CD4-positive, alpha-beta T cell (primary cell): Measurements from ENCODE around the gene LCN1. TPM values are rescaled to one million over a fixed set of nuclear protein-coding genes. Genes with fewer than 3 reads are reported as not detected.

Experiments used
- ATAC-seq: fragments of 200-7000 bp; cut with Tn5 transposase; one replicate; pipeline ENCODE4 v1.10.0; 2022; ENCODE audit warnings: mild to moderate bottlenecking; ENCODE audit not compliant: poor library complexity
- CTCF ChIA-PET: fragments of 350-600 bp; sonication (Branson Sonifier 250); formaldehyde crosslinking; loops from one replicate; lab custom pipeline; 2021; ENCODE audit warnings: antibody characterized with exemption, inconsistent platforms; lab: Charles Lee
- POLR2A ChIA-PET: fragments of 350-600 bp; sonication (Branson Sonifier 250); formaldehyde crosslinking; loops from one replicate; lab custom pipeline; 2021; ENCODE audit warnings: antibody characterized with exemption, inconsistent platforms; lab: Charles Lee
- DNase-seq, 14 experiments: peaks; one replicate each; pipeline ENCODE4 v3.0.0-alpha.2; 2013 to 2020; ENCODE audit warnings: mixed read lengths in 2 of 14
- H3K27ac ChIP-seq, 2 donors: one replicate each; pipeline versions ENCODE4 v1.5.1 to v1.7.0; 2013; ENCODE audit warnings: low read length in 2 of 2, low read depth in 1 of 2, mild to moderate bottlenecking in 1 of 2
- H3K27me3 ChIP-seq, 2 experiments: 1 replicate in 1 of 2; 2 replicates in 1 of 2; pipeline versions ENCODE4 v1.6.1 to v1.7.0; 2013; ENCODE audit warnings: low read length in 2 of 2, control low read depth in 1 of 2, mild to moderate bottlenecking in 1 of 2, moderate library complexity in 1 of 2; ENCODE audit not compliant: insufficient read depth in 2 of 2, control insufficient read depth in 1 of 2
- H3K36me3 ChIP-seq: one replicate; pipeline ENCODE4 v1.6.1; 2013; ENCODE audit warnings: low read length, control low read depth; ENCODE audit not compliant: insufficient read depth
- H3K4me1 ChIP-seq: one replicate; pipeline ENCODE4 v1.6.1; 2013; ENCODE audit warnings: low read length, control low read depth; ENCODE audit not compliant: insufficient read depth
- H3K4me3 ChIP-seq: one replicate; pipeline ENCODE4 v1.5.1; 2013; ENCODE audit warnings: mild to moderate bottlenecking, low read length, moderate library complexity
- H3K9me3 ChIP-seq, 2 experiments: 1 replicate in 1 of 2; 2 replicates in 1 of 2; pipeline versions ENCODE4 v1.6.1 to v1.7.0; 2013; ENCODE audit warnings: low read length in 2 of 2, mild to moderate bottlenecking in 2 of 2, control low read depth in 1 of 2, moderate library complexity in 1 of 2; ENCODE audit not compliant: control insufficient read depth in 1 of 2, insufficient read depth in 1 of 2
- H3K27ac Mint-ChIP-seq: one replicate; pipeline ENCODE4 v1.8.0; 2020; ENCODE audit warnings: mixed read lengths
- H3K27me3 Mint-ChIP-seq: one replicate; pipeline ENCODE4 v1.8.0; 2021; ENCODE audit warnings: mixed read lengths
- H3K36me3 Mint-ChIP-seq: one replicate; pipeline ENCODE4 v1.8.0; 2021; ENCODE audit warnings: low read depth, mixed read lengths
- H3K4me1 Mint-ChIP-seq: one replicate; pipeline ENCODE4 v1.8.0; 2021; ENCODE audit warnings: low read depth, mixed read lengths
- H3K4me3 Mint-ChIP-seq: one replicate; pipeline ENCODE4 v1.8.0; 2020; ENCODE audit warnings: mild to moderate bottlenecking, mixed read lengths
- H3K9me3 Mint-ChIP-seq: one replicate; pipeline ENCODE4 v1.8.0; 2020; ENCODE audit warnings: mixed read lengths
- intact Hi-C, 2 experiments: fragments of 100-400 bp; cut with DNase I in 1 of 2; cut with micrococcal nuclease in 1 of 2; formaldehyde crosslinking; loops; one replicate each; pipeline versions ENCODE4 v1.15.1 to v1.9.0; 2023 to 2025; cut with DNase I, micrococcal nuclease
- total RNA-seq, 174 experiments: library from RNA in 2 of 174; stranded (reverse) in 2 of 174; gene quantifications; one replicate each; pipeline ENCODE4 v1.2.3 and lab custom pipeline; 2021 to 2026
- TF ChIP-seq, protein P1 (sequence below): fragments of 200-600 bp; IDR thresholded peaks from one replicate; pipeline ENCODE4 v1.8.0; 2022; ENCODE audit warnings: antibody characterized with exemption, mild to moderate bottlenecking

The LCN1 gene
- total RNA-seq, 2 experiments from 2014 or later = not detected

GRCh38 chr9:135530146-135530545 lies 8.9 kb downstream of the LCN1 start:
- H3K4me1 Mint-ChIP-seq = no peaks in the 10 kb centered on the region
- Histone ChIP-seq H3K4me3 (no peak overlapping the region), H3K36me3 (no peaks in the 10 kb centered on the region), H3K9me3 (peaks cover 0 to 10% of the 10 kb centered on the region in 2 experiments), H3K27ac (no peak overlapping the region), H3K27me3 (peaks cover 4 to 17% of the 10 kb centered on the region in 2 experiments), H3K4me1 (no peaks in the 10 kb centered on the region)
- DNase-seq = no peak
- no peak overlapping the region for H3K27ac Mint-ChIP-seq
- no peaks in the 10 kb centered on the region for H3K36me3 Mint-ChIP-seq
- ChIA-PET CTCF (no interaction called here), POLR2A (no interaction called here)
- H3K4me3 Mint-ChIP-seq = no peak overlapping the region
- no peaks in the 10 kb centered on the region for H3K9me3 Mint-ChIP-seq
- no peak for ATAC-seq
- peaks cover 30% of the 10 kb centered on the region for H3K27me3 Mint-ChIP-seq
- TF ChIP-seq, protein P1, sequence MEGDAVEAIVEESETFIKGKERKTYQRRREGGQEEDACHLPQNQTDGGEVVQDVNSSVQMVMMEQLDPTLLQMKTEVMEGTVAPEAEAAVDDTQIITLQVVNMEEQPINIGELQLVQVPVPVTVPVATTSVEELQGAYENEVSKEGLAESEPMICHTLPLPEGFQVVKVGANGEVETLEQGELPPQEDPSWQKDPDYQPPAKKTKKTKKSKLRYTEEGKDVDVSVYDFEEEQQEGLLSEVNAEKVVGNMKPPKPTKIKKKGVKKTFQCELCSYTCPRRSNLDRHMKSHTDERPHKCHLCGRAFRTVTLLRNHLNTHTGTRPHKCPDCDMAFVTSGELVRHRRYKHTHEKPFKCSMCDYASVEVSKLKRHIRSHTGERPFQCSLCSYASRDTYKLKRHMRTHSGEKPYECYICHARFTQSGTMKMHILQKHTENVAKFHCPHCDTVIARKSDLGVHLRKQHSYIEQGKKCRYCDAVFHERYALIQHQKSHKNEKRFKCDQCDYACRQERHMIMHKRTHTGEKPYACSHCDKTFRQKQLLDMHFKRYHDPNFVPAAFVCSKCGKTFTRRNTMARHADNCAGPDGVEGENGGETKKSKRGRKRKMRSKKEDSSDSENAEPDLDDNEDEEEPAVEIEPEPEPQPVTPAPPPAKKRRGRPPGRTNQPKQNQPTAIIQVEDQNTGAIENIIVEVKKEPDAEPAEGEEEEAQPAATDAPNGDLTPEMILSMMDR = no peak
- intact Hi-C loops = no loop called here

DNA sequence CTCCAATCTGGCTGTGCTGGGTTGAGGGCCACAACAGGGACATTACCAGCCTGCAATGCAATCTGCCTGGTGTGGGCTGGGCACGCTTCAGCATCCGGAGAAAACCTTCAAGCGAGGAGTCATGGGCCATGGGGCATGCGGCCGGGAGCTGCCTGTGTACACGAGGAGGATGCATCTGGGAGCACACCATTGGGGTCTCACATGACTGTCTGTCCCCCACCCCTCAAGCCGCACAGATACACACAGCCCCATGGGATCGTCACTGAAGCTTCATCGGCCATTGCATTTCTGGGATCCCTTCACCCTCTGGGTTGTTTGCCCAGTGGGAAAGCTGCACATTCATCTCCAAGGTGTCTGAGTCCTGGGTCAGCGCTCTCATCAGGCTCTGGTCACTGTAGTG lies 9.9 kb downstream of the LCN1 start:
- Mint-ChIP-seq H3K9me3 (no peaks in the 10 kb centered on the region), H3K36me3 (no peaks in the 10 kb centered on the region), H3K27me3 (peaks cover 30% of the 10 kb centered on the region), H3K4me1 (no peaks in the 10 kb centered on the region), H3K27ac (no peak overlapping the region), H3K4me3 (no peak overlapping the region)
- H3K4me3 ChIP-seq = no peak overlapping the region
- H3K4me1 ChIP-seq = no peaks in the 10 kb centered on the region
- POLR2A ChIA-PET = no interaction called here
- intact Hi-C loops = no loop called here
- no peak overlapping the region for H3K27ac ChIP-seq
- CTCF ChIA-PET = no interaction called here
- DNase-seq = no peak
- peaks cover 4 to 17% of the 10 kb centered on the region in 2 experiments for H3K27me3 ChIP-seq
- no peak for ATAC-seq
- H3K9me3 ChIP-seq = peaks cover 0 to 10% of the 10 kb centered on the region in 2 experiments
- no peaks in the 10 kb centered on the region for H3K36me3 ChIP-seq
- TF ChIP-seq, protein P1 = no peak

DNA sequence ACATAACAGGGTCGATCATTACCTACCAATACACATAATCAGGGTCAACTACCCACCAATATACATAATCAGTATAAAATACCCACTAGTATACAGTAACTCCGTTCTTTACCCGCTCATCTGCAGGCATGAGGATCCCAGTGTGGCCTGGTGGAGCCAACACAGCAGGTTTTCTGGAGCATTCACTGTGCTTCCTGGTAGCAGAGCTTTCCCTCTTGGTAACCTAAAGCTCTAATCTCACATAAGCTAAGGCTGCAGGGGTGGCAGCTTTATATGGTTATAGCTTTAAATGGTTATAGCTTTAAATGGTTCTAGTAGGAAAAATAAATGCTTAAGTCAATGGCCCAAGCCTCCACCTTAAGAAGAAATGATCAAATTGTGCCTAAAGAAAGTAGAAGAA lies 11.9 kb downstream of the LCN1 start:
- intact Hi-C loops = no loop called here
- H3K27me3 ChIP-seq = peaks cover 4 to 17% of the 10 kb centered on the region in 2 experiments
- Mint-ChIP-seq H3K36me3 (no peaks in the 10 kb centered on the region), H3K4me3 (no peak overlapping the region), H3K4me1 (no peaks in the 10 kb centered on the region), H3K27ac (no peak overlapping the region), H3K9me3 (no peaks in the 10 kb centered on the region), H3K27me3 (peaks cover 46% of the 10 kb centered on the region)
- ATAC-seq = no peak
- TF ChIP-seq, protein P1 = no peak
- no peak overlapping the region for H3K27ac ChIP-seq
- no peaks in the 10 kb centered on the region for H3K4me1 ChIP-seq
- no peaks in the 10 kb centered on the region for H3K36me3 ChIP-seq
- H3K4me3 ChIP-seq = no peak overlapping the region
- CTCF ChIA-PET = no interaction called here
- DNase-seq = no peak
- no peaks in the 10 kb centered on the region for H3K9me3 ChIP-seq
- POLR2A ChIA-PET = no interaction called here
